GDM1 (cell line): ENCODE data around the gene PITPNB.

Experiments
- DNase-seq: peaks from one replicate; lab custom pipeline; 2025; lab: John Stamatoyannopoulos, UW

Gene PITPNB

GRCh38 chr22:27919222-27919941 lies at the start of gene PITPNB:
TSS of gene PITPNB (minus strand) at chr22:27919256. CDS start at chr22:27919191, 65 bp downstream.
- peak; percentile 98 for DNase-seq

GRCh38 chr22:27966168-27967064 lies 47.4 kb upstream of the PITPNB start:
- no peak for DNase-seq

GRCh38 chr22:27962268-27963044 lies 43.4 kb upstream of the PITPNB start:
- DNase-seq = no peak

- no peak for DNase-seq
Observed at GRCh38 chr22:27961680-27962079, 42.6 kb upstream of the PITPNB start.

GRCh38 chr22:27961182-27961581 lies 42.1 kb upstream of the PITPNB start:
- no peak for DNase-seq

GRCh38 chr22:27959335-27960090 lies 40.5 kb upstream of the PITPNB start:
- DNase-seq = no peak

- DNase-seq = no peak
Observed at GRCh38 chr22:27952779-27953178, 33.7 kb upstream of the PITPNB start.

- no peak for DNase-seq
Observed at GRCh38 chr22:27952091-27952490, 33.0 kb upstream of the PITPNB start.

- DNase-seq = no peak
Observed at GRCh38 chr22:27949421-27949820, 30.4 kb upstream of the PITPNB start.

- no peak for DNase-seq
Observed at GRCh38 chr22:27948569-27948968, 29.5 kb upstream of the PITPNB start.

GRCh38 chr22:27947448-27947847 lies 28.4 kb upstream of the PITPNB start:
- DNase-seq = no peak

- no peak for DNase-seq
Observed at GRCh38 chr22:27941143-27941542, 22.1 kb upstream of the PITPNB start.

GRCh38 chr22:27937453-27937852 lies 18.4 kb upstream of the PITPNB start:
- DNase-seq = no peak

GRCh38 chr22:27935897-27936296 lies 16.8 kb upstream of the PITPNB start:
- no peak for DNase-seq

GRCh38 chr22:27934069-27934468 lies 15.0 kb upstream of the PITPNB start:
- DNase-seq = no peak

- DNase-seq = no peak
Observed at GRCh38 chr22:27933186-27933983, 14.3 kb upstream of the PITPNB start.

- no peak for DNase-seq
Observed at GRCh38 chr22:27930331-27931060, 11.4 kb upstream of the PITPNB start.

- no peak for DNase-seq
Observed at GRCh38 chr22:27927608-27928007, 8.6 kb upstream of the PITPNB start.

- no peak for DNase-seq
Observed at GRCh38 chr22:27925331-27925730, 6.3 kb upstream of the PITPNB start.
